Activated T-cell treated with anti-CD3 and anti-CD28 coated beads, Interleukin-2, amount 50 U/mL, for 72 hours (primary cell): ENCODE measurements around the gene NCAN. TPM values are rescaled to one million over a fixed set of nuclear protein-coding genes. Genes with fewer than 3 reads are reported as not detected.

Source experiments
- ATAC-seq, 2 donors: fragments of 150-1000 bp; cut with Tn5 transposase; replicated peaks in 1 of 2; 2 replicates each; pipeline ENCODE4 v1.10.0; 2021; ENCODE audit warnings: moderate library complexity in 2 of 2, mild to moderate bottlenecking in 1 of 2
- DNase-seq, 2 donors: peaks; one replicate each; pipeline ENCODE4 v3.0.0; 2021 to 2022; ENCODE audit warnings: mixed read lengths in 1 of 2
- H3K27ac Mint-ChIP-seq: one replicate; pipeline ENCODE4 v1.8.0; 2022; ENCODE audit warnings: mild to moderate bottlenecking, moderate library complexity, mixed read lengths
- H3K27me3 Mint-ChIP-seq: one replicate; pipeline ENCODE4 v1.8.0; 2022; ENCODE audit warnings: low read depth, mixed read lengths
- H3K36me3 Mint-ChIP-seq, 2 donors: one replicate each; pipeline ENCODE4 v1.8.0; 2022; ENCODE audit warnings: mixed read lengths in 2 of 2, mild to moderate bottlenecking in 1 of 2; ENCODE audit not compliant: insufficient read depth in 2 of 2
- H3K4me1 Mint-ChIP-seq: one replicate; pipeline ENCODE4 v1.8.0; 2022; ENCODE audit warnings: low read depth, mixed read lengths
- H3K4me3 Mint-ChIP-seq, 2 donors: one replicate each; pipeline ENCODE4 v1.8.0; 2022; ENCODE audit warnings: mild to moderate bottlenecking in 2 of 2, mixed read lengths in 2 of 2, moderate library complexity in 2 of 2
- H3K9me3 Mint-ChIP-seq, 2 donors: one replicate each; pipeline ENCODE4 v1.8.0; 2022; ENCODE audit warnings: mixed read lengths in 2 of 2
- total RNA-seq, 2 donors: library from RNA; stranded (reverse); gene quantifications; one replicate each; pipeline ENCODE4 v1.2.3, GENCODE V29; 2022

The NCAN gene
- total RNA-seq, 2 donors from 2014 or later: 0.14 TPM; not detected in 1

DNA sequence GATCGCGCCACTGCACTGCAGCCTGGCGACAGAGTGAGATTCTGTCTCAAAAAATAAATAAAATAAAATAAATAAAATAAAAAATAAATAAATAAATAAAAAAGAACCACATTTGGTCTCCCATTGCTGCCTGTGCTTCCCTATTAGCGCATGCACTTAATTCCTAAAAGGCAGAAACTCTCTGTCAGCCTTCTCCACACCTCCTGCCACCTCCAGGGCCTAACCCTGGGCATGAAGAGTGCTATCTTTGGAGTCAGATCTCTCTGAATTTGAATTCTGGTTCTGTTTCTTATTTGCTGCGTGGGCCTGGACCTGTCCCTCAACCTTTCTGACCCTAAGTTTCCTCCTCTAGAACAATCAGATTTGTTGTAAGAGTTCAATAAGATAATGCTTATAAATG, 11.3 kb downstream of the NCAN start:
- ATAC-seq: no peak
- peaks cover 6% of the 10 kb centered on the region for H3K4me1 Mint-ChIP-seq

DNA sequence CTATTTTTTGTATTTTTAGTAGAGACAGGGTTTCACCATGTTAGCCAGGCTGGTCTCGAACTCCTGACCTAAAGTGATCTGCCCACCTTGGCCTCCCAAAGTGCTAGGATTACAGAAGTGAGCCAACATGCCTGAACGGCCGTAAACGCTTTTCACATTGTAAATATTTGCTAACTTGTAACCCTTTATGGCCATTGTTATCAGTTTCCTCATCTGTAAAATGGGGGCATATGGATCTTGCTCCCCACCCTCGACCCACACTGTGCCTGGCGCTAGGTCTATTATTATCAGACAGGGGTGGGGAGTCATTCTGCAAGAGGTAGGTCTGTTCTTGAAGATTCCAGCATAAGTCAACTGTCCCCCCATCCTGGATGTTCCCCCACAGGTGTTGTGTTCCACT, 11.9 kb downstream of the NCAN start:
- DNase-seq (no peak), ATAC-seq (no peak)
- peaks cover 11% of the 10 kb centered on the region for H3K27me3 Mint-ChIP-seq
- no peak overlapping the region for H3K27ac Mint-ChIP-seq
- H3K36me3 Mint-ChIP-seq: no peaks in the 10 kb centered on the region
- H3K9me3 Mint-ChIP-seq: no peaks in the 10 kb centered on the region
- H3K4me1 Mint-ChIP-seq: peaks cover 6% of the 10 kb centered on the region
- H3K4me3 Mint-ChIP-seq: no peak overlapping the region

More for the DNA sequence above, 11.3 kb downstream of the NCAN start:
- no peak overlapping the region for H3K27ac Mint-ChIP-seq
- H3K9me3 Mint-ChIP-seq: no peaks in the 10 kb centered on the region
- peaks cover 7% of the 10 kb centered on the region for H3K27me3 Mint-ChIP-seq
- H3K4me3 Mint-ChIP-seq: no peak overlapping the region
- H3K36me3 Mint-ChIP-seq: no peaks in the 10 kb centered on the region
- no peak for DNase-seq

DNA sequence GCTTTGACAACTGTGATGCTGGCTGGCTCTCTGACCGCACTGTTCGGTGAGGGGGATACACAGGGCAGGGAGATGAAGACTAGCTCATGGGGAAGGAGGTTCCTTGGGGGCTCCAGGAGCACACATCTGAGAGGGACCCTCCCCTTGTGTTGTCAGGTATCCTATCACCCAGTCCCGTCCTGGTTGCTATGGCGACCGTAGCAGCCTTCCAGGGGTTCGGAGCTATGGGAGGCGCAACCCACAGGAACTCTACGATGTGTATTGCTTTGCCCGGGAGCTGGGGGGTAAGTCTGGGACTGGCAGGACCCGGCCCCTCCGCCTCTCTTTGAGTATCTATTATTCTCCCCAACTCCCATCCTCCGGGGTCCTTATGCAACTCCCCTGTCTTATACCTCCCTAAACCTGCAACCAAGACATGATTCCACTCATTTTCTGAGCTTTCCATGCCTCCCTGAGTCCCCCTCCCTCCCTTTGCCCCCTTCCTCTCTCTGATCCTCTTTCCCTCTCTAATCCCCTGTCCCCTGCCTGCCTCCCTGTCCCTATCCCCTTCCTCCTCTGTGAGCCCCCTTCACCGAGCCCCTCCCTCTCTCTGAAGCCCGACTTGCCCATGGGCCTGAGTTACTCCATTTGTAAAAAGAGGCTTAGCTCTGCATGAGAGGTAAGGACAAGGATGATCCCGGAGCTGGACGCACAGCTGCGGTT, 12.5 kb downstream of the NCAN start:
- Mint-ChIP-seq H3K27me3 (peaks cover 17% of the 10 kb centered on the region), H3K36me3 (no peaks in the 10 kb centered on the region), H3K27ac (no peak overlapping the region), H3K4me1 (peaks cover 6% of the 10 kb centered on the region), H3K4me3 (peak overlapping the region; percentile 62 to 63), H3K9me3 (no peaks in the 10 kb centered on the region)
- ATAC-seq: no peak
- no peak for DNase-seq

DNA sequence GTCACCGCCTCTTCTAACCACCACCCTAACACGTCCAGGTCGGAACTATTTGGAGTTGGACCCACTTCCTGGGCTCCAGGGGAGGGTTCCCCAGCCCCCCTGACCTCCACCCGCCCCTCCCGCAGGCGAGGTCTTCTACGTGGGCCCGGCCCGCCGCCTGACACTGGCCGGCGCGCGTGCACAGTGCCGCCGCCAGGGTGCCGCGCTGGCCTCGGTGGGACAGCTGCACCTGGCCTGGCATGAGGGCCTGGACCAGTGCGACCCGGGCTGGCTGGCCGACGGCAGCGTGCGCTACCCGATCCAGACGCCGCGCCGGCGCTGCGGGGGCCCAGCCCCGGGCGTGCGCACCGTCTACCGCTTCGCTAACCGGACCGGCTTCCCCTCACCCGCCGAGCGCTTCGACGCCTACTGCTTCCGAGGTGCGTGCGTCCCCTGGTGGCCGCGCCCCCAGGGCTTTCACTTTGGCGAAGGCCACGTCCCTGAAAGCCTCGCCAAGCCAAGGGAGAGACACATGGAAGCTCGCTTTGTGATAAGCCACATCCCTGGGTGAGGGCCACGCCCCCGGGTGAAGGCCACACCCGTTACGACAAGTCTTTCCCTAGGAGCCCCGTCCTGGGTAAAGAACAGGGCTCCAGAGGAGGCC, 13.2 kb downstream of the NCAN start:
- Mint-ChIP-seq H3K27me3 (peaks cover 17% of the 10 kb centered on the region), H3K9me3 (no peaks in the 10 kb centered on the region), H3K4me3 (peak overlapping the region; percentile 79 to 82), H3K4me1 (peaks cover 6% of the 10 kb centered on the region), H3K36me3 (no peaks in the 10 kb centered on the region), H3K27ac (no peak overlapping the region)
- ATAC-seq (peak; percentile 94), DNase-seq (peak; percentile 81 to 84)

DNA sequence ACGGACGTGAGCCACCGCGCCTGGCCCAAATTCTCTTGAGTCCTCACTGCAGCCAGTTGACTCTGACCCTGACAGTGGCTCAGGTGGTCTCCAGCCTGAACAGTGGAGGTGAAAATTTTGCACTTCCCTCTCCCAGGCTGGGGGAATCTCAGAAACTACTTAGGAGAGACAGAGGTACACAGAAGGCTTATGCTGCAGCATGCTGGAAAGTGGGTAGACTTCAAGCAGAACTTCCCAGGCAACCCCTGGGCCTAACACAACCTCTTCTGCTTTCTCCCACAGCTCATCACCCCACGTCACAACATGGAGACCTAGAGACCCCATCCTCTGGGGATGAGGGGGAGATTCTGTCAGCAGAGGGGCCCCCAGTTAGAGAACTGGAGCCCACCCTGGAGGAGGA, 14.4 kb downstream of the NCAN start:
- H3K4me3 Mint-ChIP-seq: no peak overlapping the region
- DNase-seq (no peak), ATAC-seq (no peak)
- H3K27ac Mint-ChIP-seq: no peak overlapping the region
- H3K27me3 Mint-ChIP-seq: peaks cover 17% of the 10 kb centered on the region
- H3K4me1 Mint-ChIP-seq: peaks cover 6% of the 10 kb centered on the region
- no peaks in the 10 kb centered on the region for H3K9me3 Mint-ChIP-seq
- H3K36me3 Mint-ChIP-seq: no peaks in the 10 kb centered on the region

DNA sequence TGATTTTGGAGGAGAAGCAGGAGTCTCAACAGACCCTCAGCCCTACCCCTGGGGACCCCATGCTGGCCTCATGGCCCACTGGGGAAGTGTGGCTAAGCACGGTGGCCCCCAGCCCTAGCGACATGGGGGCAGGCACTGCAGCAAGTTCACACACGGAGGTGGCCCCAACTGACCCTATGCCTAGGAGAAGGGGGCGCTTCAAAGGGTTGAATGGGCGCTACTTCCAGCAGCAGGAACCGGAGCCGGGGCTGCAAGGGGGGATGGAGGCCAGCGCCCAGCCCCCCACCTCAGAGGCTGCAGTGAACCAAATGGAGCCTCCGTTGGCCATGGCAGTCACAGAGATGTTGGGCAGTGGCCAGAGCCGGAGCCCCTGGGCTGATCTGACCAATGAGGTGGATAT, 14.9 kb downstream of the NCAN start:
- peaks cover 6% of the 10 kb centered on the region for H3K4me1 Mint-ChIP-seq
- H3K4me3 Mint-ChIP-seq: no peak overlapping the region
- DNase-seq (no peak), ATAC-seq (no peak)
- no peak overlapping the region for H3K27ac Mint-ChIP-seq
- peaks cover 17% of the 10 kb centered on the region for H3K27me3 Mint-ChIP-seq
- no peaks in the 10 kb centered on the region for H3K9me3 Mint-ChIP-seq
- no peaks in the 10 kb centered on the region for H3K36me3 Mint-ChIP-seq

DNA sequence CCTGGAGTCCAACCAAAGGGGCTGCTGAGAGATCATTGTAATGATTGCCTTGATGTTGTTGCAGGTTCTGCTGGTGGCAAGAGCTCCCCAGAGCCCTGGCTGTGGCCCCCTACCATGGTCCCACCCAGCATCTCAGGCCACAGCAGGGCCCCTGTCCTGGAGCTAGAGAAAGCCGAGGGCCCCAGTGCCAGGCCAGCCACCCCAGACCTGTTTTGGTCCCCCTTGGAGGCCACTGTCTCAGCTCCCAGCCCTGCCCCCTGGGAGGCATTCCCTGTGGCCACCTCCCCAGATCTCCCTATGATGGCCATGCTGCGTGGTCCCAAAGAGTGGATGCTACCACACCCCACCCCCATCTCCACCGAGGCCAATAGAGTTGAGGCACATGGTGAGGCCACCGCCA, 15.5 kb downstream of the NCAN start:
- H3K4me1 Mint-ChIP-seq: peaks cover 6% of the 10 kb centered on the region
- no peak overlapping the region for H3K4me3 Mint-ChIP-seq
- H3K9me3 Mint-ChIP-seq: no peaks in the 10 kb centered on the region
- no peak overlapping the region for H3K27ac Mint-ChIP-seq
- peaks cover 0 to 1% of the 10 kb centered on the region in 2 donors for H3K36me3 Mint-ChIP-seq
- peaks cover 17% of the 10 kb centered on the region for H3K27me3 Mint-ChIP-seq
- DNase-seq (no peak), ATAC-seq (no peak)

DNA sequence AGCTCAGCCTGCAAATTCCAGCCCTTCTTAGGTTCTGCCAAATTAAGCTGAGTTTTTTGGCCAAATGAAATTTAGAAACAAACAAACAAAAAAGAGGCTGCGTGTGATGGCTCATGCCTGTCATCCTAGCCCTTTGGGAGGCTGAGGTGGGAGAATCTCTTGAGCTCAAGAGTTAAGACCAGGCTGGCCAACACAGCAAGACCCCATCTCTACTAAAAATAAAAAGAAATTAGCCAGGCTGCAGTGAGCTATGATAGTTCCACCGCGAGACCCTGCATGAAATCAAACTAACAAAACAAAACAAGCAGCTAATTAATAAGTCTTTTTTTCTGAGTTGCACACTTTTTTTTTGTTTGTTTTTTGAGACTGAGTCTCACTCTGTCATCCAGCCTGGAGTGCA, 17.9 kb downstream of the NCAN start:
- H3K27ac Mint-ChIP-seq: no peak overlapping the region
- peaks cover 0 to 2% of the 10 kb centered on the region in 2 donors for H3K9me3 Mint-ChIP-seq
- H3K4me3 Mint-ChIP-seq: no peak overlapping the region
- H3K4me1 Mint-ChIP-seq: peaks cover 6% of the 10 kb centered on the region
- ATAC-seq: no peak
- no peak for DNase-seq
- peaks cover 0 to 4% of the 10 kb centered on the region in 2 donors for H3K36me3 Mint-ChIP-seq
- peaks cover 11% of the 10 kb centered on the region for H3K27me3 Mint-ChIP-seq

DNA sequence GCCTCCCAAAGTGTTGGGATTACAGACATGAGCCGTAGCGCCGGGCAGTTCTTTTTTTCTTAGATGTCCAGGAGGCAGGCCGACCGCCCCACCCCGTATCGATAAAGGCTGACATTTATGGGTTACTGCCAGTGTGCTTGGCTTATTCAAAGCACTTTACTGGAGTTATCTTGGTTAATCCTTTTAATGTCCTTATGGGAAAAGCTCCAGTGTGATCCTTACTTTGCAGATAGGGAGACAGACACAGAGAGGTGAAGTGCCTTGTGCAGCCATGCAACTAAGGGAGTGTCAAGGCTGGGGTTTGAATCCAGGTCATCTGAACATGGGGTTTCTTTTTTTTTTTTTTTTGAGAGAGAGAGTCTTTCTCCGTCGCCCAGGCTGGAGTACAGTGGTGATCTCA, 19.2 kb downstream of the NCAN start:
- DNase-seq: no peak

DNA sequence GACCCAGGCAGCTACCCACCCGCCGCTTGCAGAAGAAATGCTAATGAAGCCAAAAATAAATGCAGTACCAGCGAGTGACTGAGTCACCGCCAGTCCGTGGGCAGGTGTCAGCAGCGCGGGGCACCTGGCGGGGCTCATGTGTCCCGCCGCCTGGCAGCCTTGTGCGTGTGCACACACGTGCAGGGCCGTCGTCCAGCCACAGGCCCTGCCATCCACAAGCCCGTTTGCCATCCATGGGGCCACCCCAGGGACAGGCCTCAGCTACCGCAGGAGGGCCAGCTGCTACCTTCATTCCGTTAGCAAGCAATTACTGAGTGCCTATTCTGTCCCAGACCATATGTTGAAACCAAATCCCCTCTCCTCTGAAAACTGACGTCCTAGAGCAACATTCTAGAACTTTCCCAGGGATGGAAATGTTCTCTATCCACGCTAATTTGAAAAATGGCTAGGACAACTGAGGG, 20.5 kb downstream of the NCAN start:
- H3K4me1 Mint-ChIP-seq: no peaks in the 10 kb centered on the region
- peaks cover 6 to 9% of the 10 kb centered on the region in 2 donors for H3K9me3 Mint-ChIP-seq
- peaks cover 10% of the 10 kb centered on the region for H3K27me3 Mint-ChIP-seq
- H3K4me3 Mint-ChIP-seq: no peak overlapping the region
- ATAC-seq: no peak
- H3K27ac Mint-ChIP-seq: no peak overlapping the region
- no peak for DNase-seq
- peaks cover 4 to 14% of the 10 kb centered on the region in 2 donors for H3K36me3 Mint-ChIP-seq

More for the DNA sequence above, 19.2 kb downstream of the NCAN start:
- H3K4me3 Mint-ChIP-seq: no peak overlapping the region
- H3K9me3 Mint-ChIP-seq: peaks cover 0 to 5% of the 10 kb centered on the region in 2 donors
- no peak for ATAC-seq
- H3K27me3 Mint-ChIP-seq: peaks cover 10% of the 10 kb centered on the region
- H3K36me3 Mint-ChIP-seq: peaks cover 1 to 8% of the 10 kb centered on the region in 2 donors
- no peaks in the 10 kb centered on the region for H3K4me1 Mint-ChIP-seq
- H3K27ac Mint-ChIP-seq: no peak overlapping the region

DNA sequence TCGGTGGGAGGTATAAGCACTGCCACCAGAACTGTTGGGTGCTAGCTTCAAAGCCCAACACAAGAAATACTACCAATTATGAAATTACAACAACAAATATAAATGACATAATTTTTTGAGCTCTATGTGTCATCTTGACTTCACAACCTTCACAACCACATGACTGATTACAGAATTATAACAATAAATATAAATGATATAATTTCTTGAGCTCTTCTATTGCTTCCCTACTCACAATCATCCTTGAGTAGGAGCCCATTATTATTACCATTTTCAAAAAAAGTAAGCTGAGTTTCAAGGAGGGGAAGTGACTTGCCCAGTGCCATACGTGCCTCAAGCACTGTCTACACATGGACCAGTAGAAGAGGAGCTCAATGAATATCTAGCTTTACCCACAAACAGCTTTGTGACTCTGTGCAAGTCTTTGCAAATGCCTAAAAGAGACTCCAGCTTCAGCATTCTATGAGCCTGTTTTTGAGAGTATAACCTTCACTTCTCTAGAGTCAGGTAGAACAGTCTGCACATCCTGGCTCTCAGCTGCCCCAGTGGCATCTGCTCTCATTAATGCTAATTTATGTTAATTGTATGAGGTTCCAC, 22.6 kb downstream of the NCAN start:
- Mint-ChIP-seq H3K4me1 (no peaks in the 10 kb centered on the region), H3K4me3 (no peak overlapping the region), H3K27ac (no peak overlapping the region), H3K36me3 (peaks cover 4 to 14% of the 10 kb centered on the region in 2 donors), H3K9me3 (peaks cover 6 to 9% of the 10 kb centered on the region in 2 donors), H3K27me3 (peaks cover 8% of the 10 kb centered on the region)
- DNase-seq (no peak), ATAC-seq (no peak)

DNA sequence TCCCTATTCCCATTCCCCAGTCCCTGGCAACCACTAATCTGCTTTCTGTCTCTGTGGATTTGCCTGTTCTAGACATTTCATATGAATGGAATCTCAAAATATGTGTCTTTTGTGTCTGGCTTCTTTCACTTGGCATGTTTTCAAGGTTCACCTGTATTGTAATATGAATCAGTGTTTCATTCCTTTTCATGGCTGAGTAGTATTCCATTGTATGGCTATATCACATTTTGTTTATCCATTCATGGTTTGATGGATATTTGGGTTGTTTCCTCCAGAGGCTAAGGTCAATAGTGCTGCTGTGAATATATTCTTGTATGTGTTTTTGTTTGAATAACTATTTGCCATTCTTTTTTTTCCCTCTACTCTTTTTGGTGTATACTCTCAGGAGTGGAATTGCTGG, 24.4 kb downstream of the NCAN start:
- H3K27ac Mint-ChIP-seq: no peak overlapping the region
- DNase-seq: no peak
- peaks cover 14% of the 10 kb centered on the region for H3K27me3 Mint-ChIP-seq
- no peak overlapping the region for H3K4me3 Mint-ChIP-seq
- H3K36me3 Mint-ChIP-seq: peaks cover 4 to 14% of the 10 kb centered on the region in 2 donors
- ATAC-seq: no peak
- no peaks in the 10 kb centered on the region for H3K4me1 Mint-ChIP-seq
- H3K9me3 Mint-ChIP-seq: peaks cover 6 to 9% of the 10 kb centered on the region in 2 donors

DNA sequence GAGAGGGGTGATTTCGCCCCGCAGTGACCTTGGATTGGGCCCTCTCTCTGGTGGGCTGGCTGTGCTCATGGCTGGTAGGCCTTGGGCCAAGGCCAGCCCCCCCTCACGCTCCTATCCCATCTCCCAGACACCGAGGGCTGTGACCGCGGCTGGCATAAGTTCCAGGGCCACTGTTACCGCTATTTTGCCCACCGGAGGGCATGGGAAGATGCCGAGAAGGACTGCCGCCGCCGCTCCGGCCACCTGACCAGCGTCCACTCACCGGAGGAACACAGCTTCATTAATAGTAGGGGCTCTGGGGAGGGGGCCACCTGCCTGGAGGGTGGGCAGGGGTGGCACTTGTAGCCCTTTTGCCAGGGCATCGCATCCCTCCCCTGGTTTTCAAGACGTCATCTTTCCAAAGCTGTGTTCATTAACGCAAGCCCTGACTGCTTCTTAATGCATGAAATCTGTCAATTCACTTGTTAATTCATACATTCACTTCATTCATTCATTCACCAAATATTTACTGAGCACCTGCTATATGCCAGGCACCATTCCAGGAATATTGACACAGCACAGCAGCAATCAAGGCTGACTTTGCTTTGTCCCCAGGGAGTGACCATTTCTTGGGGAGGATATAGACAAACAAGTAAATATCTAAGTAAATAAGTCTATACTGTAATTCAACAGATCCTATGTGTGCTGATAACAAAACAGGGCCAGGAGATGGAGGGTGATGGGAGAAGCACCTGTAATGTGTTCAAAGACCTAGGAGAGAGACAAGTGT, 26.6 kb downstream of the NCAN start:
- Mint-ChIP-seq H3K4me1 (no peaks in the 10 kb centered on the region), H3K4me3 (no peak overlapping the region), H3K36me3 (peaks cover 4 to 12% of the 10 kb centered on the region in 2 donors), H3K9me3 (peaks cover 6 to 7% of the 10 kb centered on the region in 2 donors), H3K27ac (no peak overlapping the region), H3K27me3 (peaks cover 14% of the 10 kb centered on the region)
- no peak for ATAC-seq
- no peak for DNase-seq
